ENCODE results near the gene AMBRA1. TPM values are rescaled to one million over a fixed set of nuclear protein-coding genes. Genes with fewer than 3 reads are reported as not detected.

Gene AMBRA1
- total and polyA plus RNA-seq, 2 donors (not counting 3 experiments of a cell fraction or from before 2014, with no cell fraction given): 18.4 to 32.4 TPM

DNA sequence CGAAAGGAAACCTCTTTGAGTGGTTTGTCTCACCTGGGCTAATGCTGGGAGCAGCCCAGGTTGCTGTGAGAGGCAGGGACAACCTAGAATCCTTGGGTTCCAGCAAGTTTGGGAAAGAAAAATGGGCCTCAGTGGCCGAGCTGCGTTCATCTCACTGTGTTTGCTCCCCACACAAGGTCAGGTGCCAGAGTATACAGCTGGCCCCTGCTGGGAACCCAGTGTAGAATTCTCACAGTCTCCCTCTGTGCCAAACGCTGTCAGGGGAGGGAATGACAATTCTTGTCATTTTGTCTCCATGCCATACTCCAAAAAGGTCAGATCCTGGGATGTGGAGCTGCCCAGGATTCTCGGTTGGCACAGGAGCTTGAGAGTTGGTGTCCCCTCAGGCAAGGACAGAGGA lies 242.2 kb downstream of the AMBRA1 start:
- no peak overlapping the region for H3K4me2 ChIP-seq (ENCODE audit: insufficient read depth, low read length)
- dilution Hi-C loops (cut with MboI; ENCODE audit: extremely low pct_ligation_motif_present, low sequenced_read_pairs): no loop called here
- FAIRE-seq: no peak
- H3K27ac ChIP-seq (ENCODE audit: insufficient read depth, low read depth, low read length): no peak overlapping the region
- ChIA-PET CTCF (interaction anchor here (1.0 to 10.8 kb wide), 14 partner anchors 9 to 184 kb away, joined by 3 to 200 read pairs (median 5); partner anchors contain the start of genes CHRM4 and MDK), POLR2A (no interaction called here)
- H3K9me3 ChIP-seq (replicated peaks; ENCODE audit: control insufficient read depth, insufficient read depth, low read length): no peaks in the 10 kb centered on the region
- DNase-seq (ENCODE audit: low read depth, low spot score): no peak
- H3K36me3 ChIP-seq (ENCODE audit: control insufficient read depth in 2 of 2, extremely low read depth in 1 of 2, insufficient read depth in 2 of 2, low read length in 2 of 2): peaks cover 5 to 12% of the 10 kb centered on the region in 2 experiments
- H3K79me2 ChIP-seq (ENCODE audit: control insufficient read depth, insufficient read depth, low read length): peaks cover 75% of the 10 kb centered on the region
- intact Hi-C loops (cut with micrococcal nuclease): loop anchor here (1.0 kb wide), 2 partner anchors 12 to 16 kb away; no protein-coding TSS in a partner anchor
- no peak overlapping the region for H2AFZ ChIP-seq (ENCODE audit: low read depth, low read length)
- H3K4me1 ChIP-seq (ENCODE audit: control insufficient read depth, extremely low read depth, insufficient read depth, low read length): peaks cover 17% of the 10 kb centered on the region
- no peak overlapping the region for H3K9ac ChIP-seq (replicated peaks; ENCODE audit: extremely low read depth, insufficient read depth, low read length)
- H3K9me1 ChIP-seq (replicated peaks; ENCODE audit: control insufficient read depth, extremely low read depth, insufficient read depth, low read length): no peaks in the 10 kb centered on the region
- H4K20me1 ChIP-seq (replicated peaks; ENCODE audit: control insufficient read depth, extremely low read depth, insufficient read depth, low read length): peaks cover 3% of the 10 kb centered on the region
- BruUV-seq (replicated peaks): no TSS peak
- no peaks in the 10 kb centered on the region for H3K27me3 ChIP-seq (ENCODE audit: control insufficient read depth in 2 of 2, insufficient read depth in 2 of 2, low read length in 2 of 2)
- no peak overlapping the region for H3K4me3 ChIP-seq (replicated peaks in 1 of 3; ENCODE audit: insufficient read depth in 1 of 3, low read depth in 1 of 3, low read length in 3 of 3)
- no peak for TF ChIP-seq JUN (IDR thresholded peaks at IDR 0.05; ENCODE audit: borderline replicate concordance, insufficient read depth, insufficient read length, low read depth)
- no peak for TF ChIP-seq POLR2A (IDR thresholded peaks at IDR 0.05; ENCODE audit: low read depth, low read length)
- TF ChIP-seq FOS (IDR thresholded peaks at IDR 0.05; ENCODE audit: borderline replicate concordance, insufficient read depth, low read length): no peak
- no peak for TF ChIP-seq POLR2AphosphoS5 (IDR thresholded peaks at IDR 0.05; ENCODE audit: insufficient read depth, low read depth, low read length)
- TF ChIP-seq, protein P1, sequence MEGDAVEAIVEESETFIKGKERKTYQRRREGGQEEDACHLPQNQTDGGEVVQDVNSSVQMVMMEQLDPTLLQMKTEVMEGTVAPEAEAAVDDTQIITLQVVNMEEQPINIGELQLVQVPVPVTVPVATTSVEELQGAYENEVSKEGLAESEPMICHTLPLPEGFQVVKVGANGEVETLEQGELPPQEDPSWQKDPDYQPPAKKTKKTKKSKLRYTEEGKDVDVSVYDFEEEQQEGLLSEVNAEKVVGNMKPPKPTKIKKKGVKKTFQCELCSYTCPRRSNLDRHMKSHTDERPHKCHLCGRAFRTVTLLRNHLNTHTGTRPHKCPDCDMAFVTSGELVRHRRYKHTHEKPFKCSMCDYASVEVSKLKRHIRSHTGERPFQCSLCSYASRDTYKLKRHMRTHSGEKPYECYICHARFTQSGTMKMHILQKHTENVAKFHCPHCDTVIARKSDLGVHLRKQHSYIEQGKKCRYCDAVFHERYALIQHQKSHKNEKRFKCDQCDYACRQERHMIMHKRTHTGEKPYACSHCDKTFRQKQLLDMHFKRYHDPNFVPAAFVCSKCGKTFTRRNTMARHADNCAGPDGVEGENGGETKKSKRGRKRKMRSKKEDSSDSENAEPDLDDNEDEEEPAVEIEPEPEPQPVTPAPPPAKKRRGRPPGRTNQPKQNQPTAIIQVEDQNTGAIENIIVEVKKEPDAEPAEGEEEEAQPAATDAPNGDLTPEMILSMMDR (IDR thresholded peaks at IDR 0.05; ENCODE audit: extremely low read depth in 1 of 2, insufficient read depth in 1 of 2, low read depth in 1 of 2, low read length in 2 of 2): no peak
- TF ChIP-seq MYC (IDR thresholded peaks at IDR 0.05; ENCODE audit: low read depth, low read length): no peak
- TF ChIP-seq, protein P2, sequence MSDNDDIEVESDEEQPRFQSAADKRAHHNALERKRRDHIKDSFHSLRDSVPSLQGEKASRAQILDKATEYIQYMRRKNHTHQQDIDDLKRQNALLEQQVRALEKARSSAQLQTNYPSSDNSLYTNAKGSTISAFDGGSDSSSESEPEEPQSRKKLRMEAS (IDR thresholded peaks at IDR 0.05; ENCODE audit: insufficient read depth, insufficient read length): no peak
